K562 (cell line): Measurements from ENCODE around the gene PIK3R1. TPM values are rescaled to one million over a fixed set of nuclear protein-coding genes. Genes with fewer than 3 reads are reported as not detected.

Experiments
- CBFA2T3 ChIP-seq: fragments of 450-650 bp; IDR thresholded peaks from 2 replicates; pipeline ENCODE4 v1.6.1; 2017
- NEUROD1 ChIP-seq: fragments of 150-350 bp; IDR thresholded peaks from 2 replicates; pipeline ENCODE4 v1.6.1; 2014; ENCODE audit warnings: borderline replicate concordance, low read length, low read depth; ENCODE audit not compliant: partially characterized antibody
- ZBTB8A ChIP-seq: fragments of 450-650 bp; IDR thresholded peaks from 2 replicates; pipeline ENCODE4 v1.6.1; 2018; ENCODE audit warnings: mild to moderate bottlenecking, moderate library complexity; ENCODE audit not compliant: partially characterized antibody
- ZNF830 ChIP-seq: fragments of 250-450 bp; sonication (Bioruptor Pico); IDR thresholded peaks from 2 replicates; pipeline ENCODE4 v1.5.0; 2021; ENCODE audit warnings: mild to moderate bottlenecking
- polyA plus RNA-seq, 8 experiments: library from polyadenylated mRNA; depleted of rRNA in 4 of 8; stranded (reverse) in 5 of 8; unstranded in 3 of 8; fragments of >200 nt; fragmentation: Nextera tagmentation in 2 of 8; fragmentation: Illumina TruSeq in 1 of 8; extraction: Ambion mirVana in 2 of 8; extraction: Trizol in 1 of 8; gene quantifications; 2 replicates each; pipeline versions ENCODE4 v1.2.1 to v1.2.3, GENCODE V29; 2011 to 2014; ENCODE audit warnings: inconsistent platforms in 1 of 8, missing spikeins in 1 of 8
- total RNA-seq, 7 experiments: library from RNA; depleted of rRNA in 6 of 7; stranded (reverse); fragments of >200 nt in 6 of 7; fragmentation: Illumina TruSeq in 2 of 7; extraction: Trizol in 2 of 7; gene quantifications; 2 replicates each; pipeline versions ENCODE4 v1.2.1 to v1.2.3, GENCODE V29; 2011 to 2021; ENCODE audit warnings: low replicate concordance in 1 of 7
- TF ChIP-seq, protein P1 (sequence below): fragments of 450-650 bp; IDR thresholded peaks from 2 replicates; pipeline ENCODE4 v1.6.1; 2016; ENCODE audit warnings: mild to moderate bottlenecking, moderate library complexity
- TF ChIP-seq, protein P2 (sequence below), 2 experiments: fragments of 150-350 bp in 1 of 2; IDR thresholded peaks; 2 replicates each; pipeline ENCODE4 v1.6.1; 2012 to 2016; ENCODE audit warnings: low read depth in 2 of 2, low read length in 2 of 2, mild to moderate bottlenecking in 1 of 2, moderate library complexity in 1 of 2
- TF ChIP-seq, protein P3 (sequence below): fragments of 450-650 bp; IDR thresholded peaks from 2 replicates; pipeline ENCODE4 v1.6.1; 2016; ENCODE audit warnings: low read depth, mild to moderate bottlenecking, moderate library complexity

PIK3R1 gene
- total and polyA plus RNA-seq, 9 of the 15 experiments (the other 6 are each of a cell fraction or from before 2014, with no cell fraction given) = 1.1 to 9.7 (median 4.8) TPM

DNA sequence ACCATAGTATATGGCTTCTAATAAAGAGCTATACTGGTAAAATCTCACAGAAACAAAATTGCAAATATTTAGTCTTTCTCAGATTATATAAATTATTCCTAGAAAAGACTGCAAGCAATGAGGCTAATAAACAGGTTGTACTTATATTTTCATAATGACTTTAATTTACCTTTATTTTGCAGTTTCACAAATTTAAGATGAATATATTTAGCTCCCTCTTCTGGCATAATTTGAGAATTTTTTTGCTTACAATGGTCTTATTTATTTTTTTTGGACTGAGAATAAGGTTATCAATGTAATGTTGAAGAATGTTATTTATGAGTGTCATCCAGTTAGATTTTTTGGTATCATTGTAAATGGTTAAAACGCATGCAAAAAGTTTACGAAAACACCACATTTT, 56.7 kb downstream of the PIK3R1 start (continued):
- TF ChIP-seq, protein P1, sequence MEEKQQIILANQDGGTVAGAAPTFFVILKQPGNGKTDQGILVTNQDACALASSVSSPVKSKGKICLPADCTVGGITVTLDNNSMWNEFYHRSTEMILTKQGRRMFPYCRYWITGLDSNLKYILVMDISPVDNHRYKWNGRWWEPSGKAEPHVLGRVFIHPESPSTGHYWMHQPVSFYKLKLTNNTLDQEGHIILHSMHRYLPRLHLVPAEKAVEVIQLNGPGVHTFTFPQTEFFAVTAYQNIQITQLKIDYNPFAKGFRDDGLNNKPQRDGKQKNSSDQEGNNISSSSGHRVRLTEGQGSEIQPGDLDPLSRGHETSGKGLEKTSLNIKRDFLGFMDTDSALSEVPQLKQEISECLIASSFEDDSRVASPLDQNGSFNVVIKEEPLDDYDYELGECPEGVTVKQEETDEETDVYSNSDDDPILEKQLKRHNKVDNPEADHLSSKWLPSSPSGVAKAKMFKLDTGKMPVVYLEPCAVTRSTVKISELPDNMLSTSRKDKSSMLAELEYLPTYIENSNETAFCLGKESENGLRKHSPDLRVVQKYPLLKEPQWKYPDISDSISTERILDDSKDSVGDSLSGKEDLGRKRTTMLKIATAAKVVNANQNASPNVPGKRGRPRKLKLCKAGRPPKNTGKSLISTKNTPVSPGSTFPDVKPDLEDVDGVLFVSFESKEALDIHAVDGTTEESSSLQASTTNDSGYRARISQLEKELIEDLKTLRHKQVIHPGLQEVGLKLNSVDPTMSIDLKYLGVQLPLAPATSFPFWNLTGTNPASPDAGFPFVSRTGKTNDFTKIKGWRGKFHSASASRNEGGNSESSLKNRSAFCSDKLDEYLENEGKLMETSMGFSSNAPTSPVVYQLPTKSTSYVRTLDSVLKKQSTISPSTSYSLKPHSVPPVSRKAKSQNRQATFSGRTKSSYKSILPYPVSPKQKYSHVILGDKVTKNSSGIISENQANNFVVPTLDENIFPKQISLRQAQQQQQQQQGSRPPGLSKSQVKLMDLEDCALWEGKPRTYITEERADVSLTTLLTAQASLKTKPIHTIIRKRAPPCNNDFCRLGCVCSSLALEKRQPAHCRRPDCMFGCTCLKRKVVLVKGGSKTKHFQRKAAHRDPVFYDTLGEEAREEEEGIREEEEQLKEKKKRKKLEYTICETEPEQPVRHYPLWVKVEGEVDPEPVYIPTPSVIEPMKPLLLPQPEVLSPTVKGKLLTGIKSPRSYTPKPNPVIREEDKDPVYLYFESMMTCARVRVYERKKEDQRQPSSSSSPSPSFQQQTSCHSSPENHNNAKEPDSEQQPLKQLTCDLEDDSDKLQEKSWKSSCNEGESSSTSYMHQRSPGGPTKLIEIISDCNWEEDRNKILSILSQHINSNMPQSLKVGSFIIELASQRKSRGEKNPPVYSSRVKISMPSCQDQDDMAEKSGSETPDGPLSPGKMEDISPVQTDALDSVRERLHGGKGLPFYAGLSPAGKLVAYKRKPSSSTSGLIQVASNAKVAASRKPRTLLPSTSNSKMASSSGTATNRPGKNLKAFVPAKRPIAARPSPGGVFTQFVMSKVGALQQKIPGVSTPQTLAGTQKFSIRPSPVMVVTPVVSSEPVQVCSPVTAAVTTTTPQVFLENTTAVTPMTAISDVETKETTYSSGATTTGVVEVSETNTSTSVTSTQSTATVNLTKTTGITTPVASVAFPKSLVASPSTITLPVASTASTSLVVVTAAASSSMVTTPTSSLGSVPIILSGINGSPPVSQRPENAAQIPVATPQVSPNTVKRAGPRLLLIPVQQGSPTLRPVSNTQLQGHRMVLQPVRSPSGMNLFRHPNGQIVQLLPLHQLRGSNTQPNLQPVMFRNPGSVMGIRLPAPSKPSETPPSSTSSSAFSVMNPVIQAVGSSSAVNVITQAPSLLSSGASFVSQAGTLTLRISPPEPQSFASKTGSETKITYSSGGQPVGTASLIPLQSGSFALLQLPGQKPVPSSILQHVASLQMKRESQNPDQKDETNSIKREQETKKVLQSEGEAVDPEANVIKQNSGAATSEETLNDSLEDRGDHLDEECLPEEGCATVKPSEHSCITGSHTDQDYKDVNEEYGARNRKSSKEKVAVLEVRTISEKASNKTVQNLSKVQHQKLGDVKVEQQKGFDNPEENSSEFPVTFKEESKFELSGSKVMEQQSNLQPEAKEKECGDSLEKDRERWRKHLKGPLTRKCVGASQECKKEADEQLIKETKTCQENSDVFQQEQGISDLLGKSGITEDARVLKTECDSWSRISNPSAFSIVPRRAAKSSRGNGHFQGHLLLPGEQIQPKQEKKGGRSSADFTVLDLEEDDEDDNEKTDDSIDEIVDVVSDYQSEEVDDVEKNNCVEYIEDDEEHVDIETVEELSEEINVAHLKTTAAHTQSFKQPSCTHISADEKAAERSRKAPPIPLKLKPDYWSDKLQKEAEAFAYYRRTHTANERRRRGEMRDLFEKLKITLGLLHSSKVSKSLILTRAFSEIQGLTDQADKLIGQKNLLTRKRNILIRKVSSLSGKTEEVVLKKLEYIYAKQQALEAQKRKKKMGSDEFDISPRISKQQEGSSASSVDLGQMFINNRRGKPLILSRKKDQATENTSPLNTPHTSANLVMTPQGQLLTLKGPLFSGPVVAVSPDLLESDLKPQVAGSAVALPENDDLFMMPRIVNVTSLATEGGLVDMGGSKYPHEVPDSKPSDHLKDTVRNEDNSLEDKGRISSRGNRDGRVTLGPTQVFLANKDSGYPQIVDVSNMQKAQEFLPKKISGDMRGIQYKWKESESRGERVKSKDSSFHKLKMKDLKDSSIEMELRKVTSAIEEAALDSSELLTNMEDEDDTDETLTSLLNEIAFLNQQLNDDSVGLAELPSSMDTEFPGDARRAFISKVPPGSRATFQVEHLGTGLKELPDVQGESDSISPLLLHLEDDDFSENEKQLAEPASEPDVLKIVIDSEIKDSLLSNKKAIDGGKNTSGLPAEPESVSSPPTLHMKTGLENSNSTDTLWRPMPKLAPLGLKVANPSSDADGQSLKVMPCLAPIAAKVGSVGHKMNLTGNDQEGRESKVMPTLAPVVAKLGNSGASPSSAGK = no peak
- TF ChIP-seq CBFA2T3 (no peak), ZBTB8A (no peak), ZNF830 (CRISPR knock-in tag) (no peak), NEUROD1 (no peak)
- TF ChIP-seq, protein P2, sequence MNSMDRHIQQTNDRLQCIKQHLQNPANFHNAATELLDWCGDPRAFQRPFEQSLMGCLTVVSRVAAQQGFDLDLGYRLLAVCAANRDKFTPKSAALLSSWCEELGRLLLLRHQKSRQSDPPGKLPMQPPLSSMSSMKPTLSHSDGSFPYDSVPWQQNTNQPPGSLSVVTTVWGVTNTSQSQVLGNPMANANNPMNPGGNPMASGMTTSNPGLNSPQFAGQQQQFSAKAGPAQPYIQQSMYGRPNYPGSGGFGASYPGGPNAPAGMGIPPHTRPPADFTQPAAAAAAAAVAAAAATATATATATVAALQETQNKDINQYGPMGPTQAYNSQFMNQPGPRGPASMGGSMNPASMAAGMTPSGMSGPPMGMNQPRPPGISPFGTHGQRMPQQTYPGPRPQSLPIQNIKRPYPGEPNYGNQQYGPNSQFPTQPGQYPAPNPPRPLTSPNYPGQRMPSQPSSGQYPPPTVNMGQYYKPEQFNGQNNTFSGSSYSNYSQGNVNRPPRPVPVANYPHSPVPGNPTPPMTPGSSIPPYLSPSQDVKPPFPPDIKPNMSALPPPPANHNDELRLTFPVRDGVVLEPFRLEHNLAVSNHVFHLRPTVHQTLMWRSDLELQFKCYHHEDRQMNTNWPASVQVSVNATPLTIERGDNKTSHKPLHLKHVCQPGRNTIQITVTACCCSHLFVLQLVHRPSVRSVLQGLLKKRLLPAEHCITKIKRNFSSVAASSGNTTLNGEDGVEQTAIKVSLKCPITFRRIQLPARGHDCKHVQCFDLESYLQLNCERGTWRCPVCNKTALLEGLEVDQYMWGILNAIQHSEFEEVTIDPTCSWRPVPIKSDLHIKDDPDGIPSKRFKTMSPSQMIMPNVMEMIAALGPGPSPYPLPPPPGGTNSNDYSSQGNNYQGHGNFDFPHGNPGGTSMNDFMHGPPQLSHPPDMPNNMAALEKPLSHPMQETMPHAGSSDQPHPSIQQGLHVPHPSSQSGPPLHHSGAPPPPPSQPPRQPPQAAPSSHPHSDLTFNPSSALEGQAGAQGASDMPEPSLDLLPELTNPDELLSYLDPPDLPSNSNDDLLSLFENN (IDR thresholded peaks at IDR 0.05; ENCODE audit: low read depth in 2 of 2, low read length in 2 of 2) = no peak
- TF ChIP-seq, protein P3, sequence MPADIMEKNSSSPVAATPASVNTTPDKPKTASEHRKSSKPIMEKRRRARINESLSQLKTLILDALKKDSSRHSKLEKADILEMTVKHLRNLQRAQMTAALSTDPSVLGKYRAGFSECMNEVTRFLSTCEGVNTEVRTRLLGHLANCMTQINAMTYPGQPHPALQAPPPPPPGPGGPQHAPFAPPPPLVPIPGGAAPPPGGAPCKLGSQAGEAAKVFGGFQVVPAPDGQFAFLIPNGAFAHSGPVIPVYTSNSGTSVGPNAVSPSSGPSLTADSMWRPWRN = no peak
